Astrocyte of the cerebellum (primary cell): ENCODE measurements around the gene SP2.

Experiments
- DNase-seq: peaks from one replicate; pipeline ENCODE4 v3.0.0-alpha.2; 2011; ENCODE audit warnings: low read depth
- H3K4me3 ChIP-seq: 2 replicates; pipeline ENCODE4 v1.5.1; 2011; ENCODE audit warnings: mild to moderate bottlenecking, low read depth, low read length, moderate library complexity
- CTCF ChIP-seq: IDR thresholded peaks from 2 replicates; pipeline ENCODE4 v1.5.1; 2012; ENCODE audit warnings: low read length, low read depth, moderate library complexity, mild to moderate bottlenecking; ENCODE audit errors: missing control alignments
- in situ Hi-C: cut with HindIII; loops from 2 replicates; pipeline ENCODE4 v1.10.0; 2017; ENCODE audit warnings: low sequenced_read_pairs

The SP2 gene

GRCh38 chr17:47907932-47908562, 12.0 kb downstream of the SP2 start:
- H3K4me3 ChIP-seq: no peak overlapping the region
- TF ChIP-seq CTCF: no peak
- no peak for DNase-seq
- in situ Hi-C loops: no loop called here

- no peak for TF ChIP-seq CTCF
- in situ Hi-C loops: no loop called here
- no peak for DNase-seq
- no peak overlapping the region for H3K4me3 ChIP-seq
Observed at GRCh38 chr17:47913050-47913449, 17.0 kb downstream of the SP2 start.

- no peak overlapping the region for H3K4me3 ChIP-seq
- DNase-seq: no peak
- in situ Hi-C loops: no loop called here
- no peak for TF ChIP-seq CTCF
Observed at GRCh38 chr17:47914306-47914948, 18.4 kb downstream of the SP2 start.

- no peak overlapping the region for H3K4me3 ChIP-seq
- TF ChIP-seq CTCF: no peak
- no peak for DNase-seq
- in situ Hi-C loops: no loop called here
Observed at GRCh38 chr17:47915776-47916398, 19.9 kb downstream of the SP2 start.

GRCh38 chr17:47916489-47917208, 20.6 kb downstream of the SP2 start:
- no peak for DNase-seq
- TF ChIP-seq CTCF: no peak
- no peak overlapping the region for H3K4me3 ChIP-seq
- in situ Hi-C loops: no loop called here

- in situ Hi-C loops: no loop called here
- DNase-seq: no peak
- no peak for TF ChIP-seq CTCF
- H3K4me3 ChIP-seq: no peak overlapping the region
Observed at GRCh38 chr17:47917581-47917980, 21.5 kb downstream of the SP2 start.
